ENCODE measurements around the gene SPRR3.
"Not testable (repeated sequence)": the region's sequence is repeated elsewhere in the genome, so short reads cannot be mapped to it uniquely, and the experiment has no call there.

Gene SPRR3

DNA sequence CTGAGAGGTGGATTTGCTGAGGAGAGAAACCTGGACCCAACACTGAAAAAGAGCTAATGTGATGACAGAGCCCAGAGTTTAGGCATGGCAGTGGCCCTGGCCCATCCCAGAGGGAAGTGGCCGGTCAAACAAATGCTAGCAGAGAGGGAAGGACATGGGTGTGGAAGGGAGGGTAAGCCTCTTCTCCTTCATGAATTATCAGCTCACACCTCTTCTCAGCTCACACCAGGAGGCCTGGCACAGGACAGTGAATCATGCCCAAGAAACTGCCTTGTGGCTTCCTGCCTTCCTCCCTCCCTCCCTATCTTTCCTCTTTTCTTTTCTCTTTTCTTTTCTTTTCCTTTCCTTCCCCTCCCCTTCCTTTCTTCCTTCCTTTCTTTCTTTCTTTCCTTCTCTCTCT is 1.3 kb upstream of the SPRR3 start:
- TF ChIP-seq, protein P1, sequence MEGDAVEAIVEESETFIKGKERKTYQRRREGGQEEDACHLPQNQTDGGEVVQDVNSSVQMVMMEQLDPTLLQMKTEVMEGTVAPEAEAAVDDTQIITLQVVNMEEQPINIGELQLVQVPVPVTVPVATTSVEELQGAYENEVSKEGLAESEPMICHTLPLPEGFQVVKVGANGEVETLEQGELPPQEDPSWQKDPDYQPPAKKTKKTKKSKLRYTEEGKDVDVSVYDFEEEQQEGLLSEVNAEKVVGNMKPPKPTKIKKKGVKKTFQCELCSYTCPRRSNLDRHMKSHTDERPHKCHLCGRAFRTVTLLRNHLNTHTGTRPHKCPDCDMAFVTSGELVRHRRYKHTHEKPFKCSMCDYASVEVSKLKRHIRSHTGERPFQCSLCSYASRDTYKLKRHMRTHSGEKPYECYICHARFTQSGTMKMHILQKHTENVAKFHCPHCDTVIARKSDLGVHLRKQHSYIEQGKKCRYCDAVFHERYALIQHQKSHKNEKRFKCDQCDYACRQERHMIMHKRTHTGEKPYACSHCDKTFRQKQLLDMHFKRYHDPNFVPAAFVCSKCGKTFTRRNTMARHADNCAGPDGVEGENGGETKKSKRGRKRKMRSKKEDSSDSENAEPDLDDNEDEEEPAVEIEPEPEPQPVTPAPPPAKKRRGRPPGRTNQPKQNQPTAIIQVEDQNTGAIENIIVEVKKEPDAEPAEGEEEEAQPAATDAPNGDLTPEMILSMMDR (IDR thresholded peaks at IDR 0.05; ENCODE audit: low read depth, low read length, missing control alignments), result no peak
- no peak overlapping the region for H3K4me3 ChIP-seq (ENCODE audit: low read depth, low read length)
- in situ Hi-C loops (cut with HindIII; ENCODE audit: low sequenced_read_pairs), result no loop called here
- no peak for DNase-seq (ENCODE audit: low read depth)

DNA sequence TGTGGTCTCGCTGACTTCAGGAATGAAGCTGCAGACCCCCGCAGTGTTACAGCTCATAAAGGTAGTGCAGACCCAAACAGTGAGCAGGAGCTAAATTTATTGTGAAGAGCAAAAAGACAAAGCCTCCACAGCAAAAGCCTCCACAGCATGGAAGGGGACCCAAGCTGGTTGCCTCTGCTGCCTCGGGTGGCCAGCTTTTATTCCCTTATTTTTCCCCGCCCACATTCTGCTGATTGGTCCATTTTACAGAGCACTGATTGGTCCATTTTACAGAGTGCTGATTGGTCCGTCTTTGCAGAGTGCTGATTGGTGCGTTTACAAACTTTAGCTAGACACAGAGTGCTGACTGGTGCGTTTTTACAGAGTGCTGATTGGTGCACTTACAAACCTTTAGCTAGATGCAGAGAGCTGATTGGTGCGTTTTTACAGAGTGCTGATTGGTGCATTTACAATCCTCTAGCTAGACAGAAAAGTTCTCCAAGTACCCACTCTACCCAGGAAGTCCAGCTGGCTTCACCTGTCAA is 9.7 kb downstream of the SPRR3 start:
- H3K4me3 ChIP-seq (ENCODE audit: low read depth, low read length); in situ Hi-C loops (cut with HindIII; ENCODE audit: low sequenced_read_pairs); DNase-seq (ENCODE audit: low read depth): not testable (repeated sequence)

DNA sequence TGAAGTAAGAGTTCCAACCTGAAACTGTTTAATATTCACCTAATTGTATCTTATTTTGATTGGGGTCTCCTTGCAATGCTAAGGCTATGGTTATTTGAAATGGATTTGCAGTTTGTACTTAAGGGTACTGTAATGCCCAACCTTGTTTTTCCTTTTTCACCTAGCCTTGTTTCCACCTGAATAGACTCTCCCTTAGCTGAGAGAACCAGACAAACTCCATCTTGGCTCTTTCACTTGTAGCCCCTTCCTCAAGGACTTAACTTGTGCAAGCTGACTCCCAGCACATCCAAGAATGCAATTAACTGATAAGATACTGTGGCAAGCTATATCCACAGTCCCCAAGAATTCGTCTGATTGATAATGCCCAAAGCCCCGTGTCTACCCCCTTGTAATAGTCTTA is 20.3 kb downstream of the SPRR3 start:
- DNase-seq (ENCODE audit: low read depth); H3K4me3 ChIP-seq (ENCODE audit: low read depth, low read length); in situ Hi-C loops (cut with HindIII; ENCODE audit: low sequenced_read_pairs): not testable (repeated sequence)

DNA sequence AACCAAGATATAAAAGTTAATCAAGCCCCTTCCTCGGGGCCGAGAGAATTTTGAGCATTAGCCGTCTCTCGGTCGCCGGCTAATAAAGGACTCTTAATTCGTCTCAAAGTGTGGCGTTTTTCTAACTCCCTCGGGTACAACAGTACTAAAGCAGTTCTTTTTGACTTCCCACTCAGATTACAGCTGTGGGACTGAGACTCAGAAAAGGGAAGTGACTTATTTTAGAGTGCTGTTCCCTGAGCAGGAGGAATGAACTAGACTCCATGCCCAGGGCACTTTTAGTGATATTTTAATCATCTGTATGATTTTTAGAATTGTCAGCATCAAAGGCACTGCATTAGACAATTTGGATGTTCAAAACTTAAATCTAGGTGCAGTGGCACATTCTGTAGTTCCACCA is 20.8 kb downstream of the SPRR3 start:
- DNase-seq (ENCODE audit: low read depth); in situ Hi-C loops (cut with HindIII; ENCODE audit: low sequenced_read_pairs); H3K4me3 ChIP-seq (ENCODE audit: low read depth, low read length): not testable (repeated sequence)

DNA sequence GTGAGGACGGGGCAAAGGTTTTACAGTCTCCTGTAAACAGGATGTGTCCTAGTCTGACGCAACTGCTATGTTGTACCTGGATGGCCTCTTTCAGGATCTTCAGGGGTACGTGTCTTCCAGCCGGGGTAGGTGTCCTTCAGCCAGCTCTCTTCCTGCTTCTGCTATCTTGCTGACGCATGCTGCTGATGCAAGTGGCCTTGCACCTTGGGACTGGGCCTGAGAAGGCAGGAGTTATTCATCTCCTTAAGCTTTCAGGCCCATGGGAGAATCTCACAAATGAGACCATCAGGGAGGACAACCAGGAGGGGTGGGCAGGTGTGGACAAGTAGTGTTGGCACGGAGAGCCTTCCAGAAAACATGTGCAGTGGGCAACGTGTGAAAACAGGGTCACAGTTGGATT is 21.6 kb downstream of the SPRR3 start:
- in situ Hi-C loops (cut with HindIII; ENCODE audit: low sequenced_read_pairs), result no loop called here
- TF ChIP-seq, protein P1 (IDR thresholded peaks at IDR 0.05; ENCODE audit: low read depth, low read length, missing control alignments), result no peak
- no peak for DNase-seq (ENCODE audit: low read depth)
- no peak overlapping the region for H3K4me3 ChIP-seq (ENCODE audit: low read depth, low read length)

DNA sequence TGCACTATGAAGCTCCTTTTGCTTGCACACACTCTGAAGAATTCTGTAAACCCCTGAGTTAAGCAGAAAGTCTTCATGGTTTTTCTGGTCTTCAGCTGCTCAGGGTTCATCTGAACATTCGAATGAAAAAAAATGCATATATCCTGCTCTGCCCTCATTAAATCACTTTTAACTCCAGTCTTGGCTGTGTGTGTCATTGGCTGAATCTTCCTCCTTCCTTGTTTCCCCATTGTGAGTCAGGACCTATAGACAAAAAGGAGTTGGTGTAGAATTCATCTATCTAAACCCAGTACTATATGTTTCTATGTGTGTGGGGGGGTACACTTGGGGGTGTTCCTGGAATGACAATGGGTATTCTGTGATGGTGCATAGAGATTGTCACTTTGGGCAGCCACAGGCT is 22.9 kb downstream of the SPRR3 start:
- no peak for DNase-seq (ENCODE audit: low read depth)
- no peak overlapping the region for H3K4me3 ChIP-seq (ENCODE audit: low read depth, low read length)
- TF ChIP-seq, protein P1 (IDR thresholded peaks at IDR 0.05; ENCODE audit: low read depth, low read length, missing control alignments), result no peak
- in situ Hi-C loops (cut with HindIII; ENCODE audit: low sequenced_read_pairs), result no loop called here

DNA sequence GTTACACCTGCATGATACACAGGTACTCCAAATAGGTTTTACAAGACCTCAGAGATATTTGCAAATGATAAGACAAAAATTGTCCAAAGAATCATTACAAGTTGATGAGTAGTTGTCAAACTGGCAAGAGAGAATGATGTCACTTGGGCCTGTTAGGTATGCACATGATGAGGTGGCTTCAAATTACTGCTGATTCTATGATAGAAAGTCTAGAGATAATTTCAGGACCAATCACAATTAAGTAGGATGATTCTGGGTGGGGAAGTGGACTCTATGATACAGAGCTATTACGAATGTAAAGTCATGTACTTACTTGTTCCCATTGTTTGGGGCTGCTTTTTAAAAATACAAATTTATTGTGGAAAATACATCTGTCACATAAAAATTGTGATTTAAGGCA is 24.2 kb downstream of the SPRR3 start:
- in situ Hi-C loops (cut with HindIII; ENCODE audit: low sequenced_read_pairs), result no loop called here
- TF ChIP-seq, protein P1 (IDR thresholded peaks at IDR 0.05; ENCODE audit: low read depth, low read length, missing control alignments), result no peak
- no peak for DNase-seq (ENCODE audit: low read depth)
- H3K4me3 ChIP-seq (ENCODE audit: low read depth, low read length), result no peak overlapping the region

DNA sequence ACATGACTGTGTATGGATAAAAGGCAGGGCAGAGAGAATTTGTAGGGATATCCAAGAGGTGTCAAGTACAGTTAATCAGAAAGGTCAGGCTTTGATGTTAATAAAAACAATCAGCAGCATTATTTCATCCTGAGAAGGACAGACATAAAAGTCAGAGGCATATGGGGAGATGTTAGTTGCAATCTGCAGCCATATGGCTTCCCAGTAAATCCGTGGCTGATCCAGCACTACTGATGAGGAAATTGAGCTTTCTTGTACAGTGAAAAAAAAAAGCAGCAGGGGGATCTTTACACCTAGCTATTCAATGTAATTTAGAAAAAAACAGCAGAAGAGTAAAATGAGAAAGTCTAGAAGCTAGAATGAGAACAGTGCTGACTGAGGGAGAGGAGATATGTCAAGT is 27.2 kb downstream of the SPRR3 start:
- H3K4me3 ChIP-seq (ENCODE audit: low read depth, low read length), result no peak overlapping the region
- in situ Hi-C loops (cut with HindIII; ENCODE audit: low sequenced_read_pairs), result no loop called here
- TF ChIP-seq, protein P1 (IDR thresholded peaks at IDR 0.05; ENCODE audit: low read depth, low read length, missing control alignments), result no peak
- no peak for DNase-seq (ENCODE audit: low read depth)

All from astrocyte of the cerebellum (primary cell).